GM12873 (cell line): ENCODE results near the gene F2RL1.

ENCODE experiments used
- TF ChIP-seq, protein P1 (sequence below): IDR thresholded peaks from 2 replicates; pipeline ENCODE4 v1.5.1; 2012; ENCODE audit warnings: low read depth, mild to moderate bottlenecking, moderate library complexity, low read length, control low read depth; ENCODE audit not compliant: insufficient read depth; ENCODE audit errors: missing control alignments

The F2RL1 gene

GRCh38 chr5:76863001-76863400, 44.2 kb downstream of the F2RL1 start:
- TF ChIP-seq, protein P1, sequence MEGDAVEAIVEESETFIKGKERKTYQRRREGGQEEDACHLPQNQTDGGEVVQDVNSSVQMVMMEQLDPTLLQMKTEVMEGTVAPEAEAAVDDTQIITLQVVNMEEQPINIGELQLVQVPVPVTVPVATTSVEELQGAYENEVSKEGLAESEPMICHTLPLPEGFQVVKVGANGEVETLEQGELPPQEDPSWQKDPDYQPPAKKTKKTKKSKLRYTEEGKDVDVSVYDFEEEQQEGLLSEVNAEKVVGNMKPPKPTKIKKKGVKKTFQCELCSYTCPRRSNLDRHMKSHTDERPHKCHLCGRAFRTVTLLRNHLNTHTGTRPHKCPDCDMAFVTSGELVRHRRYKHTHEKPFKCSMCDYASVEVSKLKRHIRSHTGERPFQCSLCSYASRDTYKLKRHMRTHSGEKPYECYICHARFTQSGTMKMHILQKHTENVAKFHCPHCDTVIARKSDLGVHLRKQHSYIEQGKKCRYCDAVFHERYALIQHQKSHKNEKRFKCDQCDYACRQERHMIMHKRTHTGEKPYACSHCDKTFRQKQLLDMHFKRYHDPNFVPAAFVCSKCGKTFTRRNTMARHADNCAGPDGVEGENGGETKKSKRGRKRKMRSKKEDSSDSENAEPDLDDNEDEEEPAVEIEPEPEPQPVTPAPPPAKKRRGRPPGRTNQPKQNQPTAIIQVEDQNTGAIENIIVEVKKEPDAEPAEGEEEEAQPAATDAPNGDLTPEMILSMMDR, result no peak

GRCh38 chr5:76866503-76866902, 47.7 kb downstream of the F2RL1 start:
- TF ChIP-seq, protein P1, result no peak

GRCh38 chr5:76867038-76867437, 48.2 kb downstream of the F2RL1 start:
- TF ChIP-seq, protein P1, result no peak

DNA sequence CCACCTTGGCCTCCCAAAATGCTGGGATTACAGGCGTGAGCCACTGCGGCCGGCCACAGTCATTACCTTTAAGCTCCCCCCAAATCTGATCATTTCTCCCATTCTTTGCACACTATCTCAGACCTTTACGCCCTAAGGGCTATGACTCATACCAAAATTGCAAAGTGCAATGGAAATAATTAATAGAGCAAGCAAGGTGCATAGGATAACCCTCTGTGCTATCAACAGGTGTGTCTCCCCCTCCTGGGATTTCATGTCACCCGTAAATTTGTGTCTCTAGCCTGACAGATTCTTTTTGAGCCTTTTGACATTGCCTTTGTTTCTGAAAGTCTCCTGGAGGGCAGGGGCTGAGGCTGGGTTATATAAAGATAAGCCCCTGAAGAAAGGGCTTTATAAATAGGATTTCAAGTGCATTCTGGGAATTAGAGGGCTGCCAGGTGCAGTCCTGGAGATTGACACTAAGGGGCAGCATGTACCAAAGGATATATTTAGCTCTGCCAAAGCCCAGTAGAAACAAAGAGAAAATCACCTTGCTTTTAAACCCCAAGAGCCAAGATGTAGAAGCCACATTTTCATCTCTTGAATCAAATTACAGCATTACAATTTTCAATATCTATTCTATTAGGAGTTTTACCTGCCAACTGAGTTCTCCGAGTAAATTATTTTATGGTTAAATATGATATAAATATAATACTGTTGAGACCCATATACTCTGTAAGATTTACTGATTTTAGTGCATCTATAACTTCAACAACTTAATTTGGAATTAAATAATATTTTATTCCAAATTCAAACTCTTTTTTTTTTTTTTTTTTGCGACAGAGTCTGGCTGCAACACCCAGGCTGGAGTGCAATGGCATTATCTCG, 49.2 kb downstream of the F2RL1 start:
- TF ChIP-seq, protein P1, result peak; percentile 79

DNA sequence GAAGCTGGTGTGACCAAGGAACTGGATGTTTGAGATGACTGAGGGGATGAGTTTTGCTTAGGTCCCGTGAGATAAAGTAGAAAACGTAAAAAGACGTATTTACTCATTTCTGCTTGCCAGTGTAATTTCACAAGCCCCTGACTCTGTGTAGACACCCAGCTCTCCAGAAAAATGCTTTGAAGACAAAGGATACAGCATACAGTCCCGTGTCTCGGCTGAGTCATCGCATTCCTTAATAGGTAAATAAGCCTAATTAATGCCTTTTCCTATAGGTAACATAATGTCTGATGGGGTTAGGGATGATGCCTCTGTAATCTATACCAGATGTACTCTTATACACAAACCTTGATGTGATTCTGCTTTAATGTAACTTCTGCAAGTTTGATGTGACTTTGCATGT, 51.2 kb downstream of the F2RL1 start:
- TF ChIP-seq, protein P1, result no peak

DNA sequence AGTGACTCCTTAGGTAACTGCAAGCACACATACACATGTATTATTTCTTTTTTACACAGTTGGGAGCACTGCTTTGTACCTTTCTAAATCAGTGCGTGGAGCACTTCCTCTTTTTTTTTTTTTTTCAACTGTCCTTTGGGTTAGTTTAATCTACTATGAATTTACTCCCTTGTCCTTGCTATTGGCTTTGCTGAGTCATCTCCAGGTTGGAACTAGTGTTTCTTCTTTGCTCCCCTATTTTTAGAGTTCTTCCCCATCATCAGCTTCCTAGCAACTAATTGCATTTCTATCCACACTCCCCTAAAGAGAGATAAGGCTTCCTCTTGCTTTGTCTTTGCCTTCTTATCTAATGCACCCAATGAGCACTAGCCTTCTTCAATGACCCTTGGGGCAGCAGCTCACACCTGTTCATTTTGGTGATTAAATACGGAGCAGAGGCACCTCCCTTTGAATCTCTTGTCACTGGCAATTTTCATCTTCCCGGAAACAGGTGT, 55.3 kb downstream of the F2RL1 start:
- TF ChIP-seq, protein P1, result no peak
